IMR-90 (cell line): ENCODE measurements around the gene CDKL1. TPM values are rescaled to one million over a fixed set of nuclear protein-coding genes. Genes with fewer than 3 reads are reported as not detected.

ENCODE experiments used
- ATAC-seq: fragments of 200-7000 bp; cut with Tn5 transposase; 2 replicates; pipeline ENCODE4 v1.9.1; 2020; ENCODE audit warnings: low read depth, mild to moderate bottlenecking, moderate library complexity
- BruUV-seq: library from RNA; stranded (reverse); fragments of 400-500 nt; replicated peaks from 2 replicates; lab custom pipeline; 2021; lab: Mats Ljungman, UMichigan
- CTCF ChIA-PET: fragments of 300-600 bp; formaldehyde crosslinking; extraction: SDS; loops from one replicate; lab custom pipeline; 2021; ENCODE audit warnings: antibody characterized with exemption; lab: Yijun Ruan, JAX
- POLR2A ChIA-PET: fragments of 300-600 bp; sonication (Branson Sonifier 250); formaldehyde crosslinking; loops from one replicate; lab custom pipeline; 2022; ENCODE audit warnings: antibody characterized with exemption; ENCODE audit not compliant: unreplicated experiment; lab: Charles Lee
- DNase-seq: peaks from one replicate; pipeline ENCODE4 v3.0.0; 2013
- H2AFZ ChIP-seq: replicated peaks from 2 replicates; pipeline ENCODE3; 2013; ENCODE audit warnings: low read length, mild to moderate bottlenecking; ENCODE audit not compliant: poor library complexity
- H2AK5ac ChIP-seq: 2 replicates; pipeline ENCODE4 v1.6.1; 2013; ENCODE audit warnings: low read depth, low read length, inconsistent platforms
- H2AK9ac ChIP-seq: replicated peaks from 2 replicates; pipeline ENCODE3; 2013; ENCODE audit warnings: mild to moderate bottlenecking, low read depth, low read length, moderate library complexity; ENCODE audit not compliant: poor library complexity
- H2BK120ac ChIP-seq: 2 replicates; pipeline ENCODE4 v1.6.1; 2013; ENCODE audit warnings: low read depth, low read length, inconsistent platforms
- H2BK15ac ChIP-seq: 3 replicates; pipeline ENCODE4 v1.6.1; 2013; ENCODE audit warnings: low read depth, low read length, inconsistent platforms
- H2BK20ac ChIP-seq: 2 replicates; pipeline ENCODE4 v1.6.1; 2013; ENCODE audit warnings: low read depth, mild to moderate bottlenecking, inconsistent platforms, low read length, moderate library complexity
- H2BK5ac ChIP-seq: 2 replicates; pipeline ENCODE4 v1.6.1; 2013; ENCODE audit warnings: mild to moderate bottlenecking, low read depth, low read length, inconsistent platforms; ENCODE audit not compliant: poor library complexity, severe bottlenecking
- H3K14ac ChIP-seq: replicated peaks from 2 replicates; pipeline ENCODE4 v1.6.1; 2013; ENCODE audit warnings: low read depth, low read length, inconsistent platforms
- H3K18ac ChIP-seq: 2 replicates; pipeline ENCODE4 v1.6.1; 2013; ENCODE audit warnings: low read depth, low read length, control low read depth
- H3K23ac ChIP-seq: 2 replicates; pipeline ENCODE4 v1.6.1; 2013; ENCODE audit warnings: low read depth, low read length, inconsistent platforms
- H3K27ac ChIP-seq: 2 replicates; pipeline ENCODE4 v1.5.1; 2013; ENCODE audit warnings: mild to moderate bottlenecking, control low read depth, low read length; ENCODE audit not compliant: insufficient read depth
- H3K27me3 ChIP-seq: 2 replicates; pipeline ENCODE4 v1.6.1; 2013; ENCODE audit warnings: low read length; ENCODE audit not compliant: control insufficient read depth, insufficient read depth
- H3K36me3 ChIP-seq: 2 replicates; pipeline ENCODE4 v1.6.1; 2013; ENCODE audit warnings: low read length, mixed read lengths; ENCODE audit not compliant: control insufficient read depth, insufficient read depth
- H3K4ac ChIP-seq: 2 replicates; pipeline ENCODE4 v1.6.1; 2013; ENCODE audit warnings: low read depth, low read length, inconsistent platforms
- H3K4me1 ChIP-seq: 2 replicates; pipeline ENCODE4 v1.6.1; 2013; ENCODE audit warnings: low read length, mixed read lengths; ENCODE audit not compliant: control insufficient read depth, insufficient read depth
- H3K4me2 ChIP-seq: 2 replicates; pipeline ENCODE4 v1.6.1; 2013; ENCODE audit warnings: low read depth, mild to moderate bottlenecking, control low read depth, low read length, moderate library complexity
- H3K4me3 ChIP-seq: 2 replicates; pipeline ENCODE4 v1.5.1; 2013; ENCODE audit warnings: low read depth, mild to moderate bottlenecking, control low read depth, low read length, moderate library complexity; ENCODE audit not compliant: insufficient read depth
- H3K56ac ChIP-seq: 2 replicates; pipeline ENCODE4 v1.6.1; 2013; ENCODE audit warnings: low read length, inconsistent platforms; ENCODE audit not compliant: insufficient read depth; ENCODE audit errors: extremely low read depth
- H3K79me1 ChIP-seq, 2 experiments: 2 replicates each; pipeline ENCODE4 v1.6.1; 2013; ENCODE audit warnings: low read length in 2 of 2, inconsistent platforms in 1 of 2, low read depth in 1 of 2
- H3K9ac ChIP-seq: 2 replicates; pipeline ENCODE4 v1.6.1; 2013; ENCODE audit warnings: low read depth, low read length, control low read depth
- H3K9me1 ChIP-seq: 2 replicates; pipeline ENCODE4 v1.6.1; 2013; ENCODE audit warnings: low read length, inconsistent platforms; ENCODE audit not compliant: insufficient read depth
- H3K9me3 ChIP-seq: 2 replicates; pipeline ENCODE4 v1.6.1; 2013; ENCODE audit warnings: low read length; ENCODE audit not compliant: control insufficient read depth, insufficient read depth
- H4K20me1 ChIP-seq: 2 replicates; pipeline ENCODE4 v1.6.1; 2013; ENCODE audit warnings: low read length, inconsistent platforms; ENCODE audit not compliant: insufficient read depth
- H4K5ac ChIP-seq: 2 replicates; pipeline ENCODE4 v1.6.1; 2013; ENCODE audit warnings: mild to moderate bottlenecking, low read depth, low read length, control low read depth
- H4K8ac ChIP-seq, 2 experiments: 2 replicates each; pipeline ENCODE4 v1.6.1; 2013; ENCODE audit warnings: low read depth in 2 of 2, low read length in 2 of 2, control low read depth in 1 of 2, inconsistent platforms in 1 of 2
- H4K91ac ChIP-seq: 2 replicates; pipeline ENCODE4 v1.6.1; 2013; ENCODE audit warnings: low read depth, low read length, inconsistent platforms; ENCODE audit not compliant: insufficient read depth
- MXI1 ChIP-seq: IDR thresholded peaks from 2 replicates; pipeline ENCODE4 v1.6.1; 2012; ENCODE audit warnings: low read depth, mild to moderate bottlenecking, low read length, moderate library complexity, borderline replicate concordance
- NFE2L2 ChIP-seq: fragments of 150-350 bp; IDR thresholded peaks from 2 replicates; pipeline ENCODE4 v1.6.1; 2016; ENCODE audit warnings: low read depth, mild to moderate bottlenecking, low read length
- POLR2A ChIP-seq: IDR thresholded peaks from 2 replicates; pipeline ENCODE4 v1.6.1; 2012; ENCODE audit warnings: mild to moderate bottlenecking, low read depth, low read length
- USF2 ChIP-seq: fragments of 150-350 bp; IDR thresholded peaks from 2 replicates; pipeline ENCODE4 v1.6.1; 2017; ENCODE audit warnings: mild to moderate bottlenecking, antibody characterized with exemption, low read length, low read depth
- WGBS, 2 experiments: methylation state at CpG; one replicate each; pipeline versions ENCODE4 v1.1.5 to v1.1.7; 2013; ENCODE audit warnings: missing lambda C conversion rate in 2 of 2; ENCODE audit not compliant: insufficient read length in 1 of 2; ENCODE audit errors: extremely low coverage in 2 of 2; 5-methylcytosine and 5-hydroxymethylcytosine counted together
- dilution Hi-C: fragments of 300-500 bp; cut with HindIII; formaldehyde crosslinking; loops from one replicate; pipeline ENCODE4 v1.14.3; 2018; ENCODE audit warnings: low sequenced_read_pairs; ENCODE audit not compliant: unreplicated experiment
- in situ Hi-C: fragments of 300-500 bp; cut with MboI; formaldehyde crosslinking; loops from 3 replicates; pipeline ENCODE4 v1.14.3; 2019; ENCODE audit warnings: low sequenced_read_pairs, inconsistent platforms, mixed read lengths
- intact Hi-C: fragments of 100-400 bp; cut with micrococcal nuclease; formaldehyde crosslinking; loops from 2 replicates; pipeline ENCODE4 v1.10.0; 2022
- polyA plus RNA-seq, 3 experiments: library from polyadenylated mRNA; depleted of rRNA; stranded (reverse); fragments of >200 nt; gene quantifications; 2 replicates each; pipeline ENCODE4 v1.2.3, GENCODE V29; 2012; ENCODE audit warnings: low replicate concordance in 1 of 3
- total RNA-seq: library from RNA; depleted of rRNA; stranded (reverse); fragments of >200 nt; gene quantifications from 2 replicates; pipeline ENCODE4 v1.2.3, GENCODE V29; 2012

The CDKL1 gene
- total and polyA plus RNA-seq, 2 of the 4 experiments (the other 2 are of a cell fraction), result 1.9 to 3.8 TPM

GRCh38 chr14:50343434-50343833 is 53.2 kb downstream of the CDKL1 start:
- no TSS peak for BruUV-seq
- ATAC-seq, result no peak
- Histone ChIP-seq H4K20me1 (no peaks in the 10 kb centered on the region), H2BK5ac (no peak overlapping the region), H3K4ac (peak overlapping the region; percentile 81; the same call in 1 of the 2 replicates), H3K23ac (no peak overlapping the region; the same call in 1 of the 2 replicates), H3K27ac (peak overlapping the region; percentile 5; the same call in 1 of the 2 replicates), H3K4me2 (no peak overlapping the region), H2BK20ac (peak overlapping the region; percentile 92), H3K36me3 (no peaks in the 10 kb centered on the region), H3K9ac (no peak overlapping the region), H2BK15ac (peak overlapping the region; percentile 57; the same call in 1 of the 3 replicates), H4K91ac (peak overlapping the region; percentile 84; the same call in 1 of the 2 replicates), H2AK5ac (no peak overlapping the region; the same call in 1 of the 2 replicates), H3K79me1 (peaks cover 0 to 20% of the 10 kb centered on the region in 2 experiments; a peak in 1 of 4 replicates), H3K56ac (0 out of 2 replicates have a peak overlapping the region, but pooled peaks have one; percentile 17), H3K27me3 (no peaks in the 10 kb centered on the region), H3K4me3 (no peak overlapping the region), H4K5ac (peak overlapping the region; percentile 1; the same call in 1 of the 2 replicates), H4K8ac (peak overlapping the region in 1 of 2 experiments; percentile 62; a peak in 2 of 4 replicates), H2BK120ac (peak overlapping the region; percentile 81), H3K9me1 (peaks cover 16% of the 10 kb centered on the region), H3K14ac (no peak overlapping the region), H2AFZ (no peak overlapping the region), H3K18ac (peak overlapping the region; percentile 10; the same call in 1 of the 2 replicates), H3K4me1 (peaks cover 22% of the 10 kb centered on the region), H2AK9ac (no peak overlapping the region), H3K9me3 (no peaks in the 10 kb centered on the region)
- dilution Hi-C loops (no loop called here), in situ Hi-C loops (no loop called here), intact Hi-C loops (loop anchor here (2.0 kb wide), 1 partner anchor 189 kb away; the partner anchor contains the start of gene MAP4K5)
- TF ChIP-seq NFE2L2, result no peak
- no peak for TF ChIP-seq POLR2A
- no peak for TF ChIP-seq USF2
- TF ChIP-seq MXI1, result no peak
- CTCF ChIA-PET, result interaction anchor here (1.1 to 1.2 kb wide), 2 partner anchors 54 to 180 kb away, joined by 3 read pairs; partner anchors contain the start of gene CDKL1
- DNase-seq, result no peak
- POLR2A ChIA-PET, result no interaction called here
- no CpG with 5 or more reads among the region's 1 CpG for WGBS, 2 experiments
